A204.1 (cell line): ENCODE results near the gene NTN5.
"Not testable (repeated sequence)": the region's sequence is repeated elsewhere in the genome, so short reads cannot be mapped to it uniquely, and the experiment has no call there.

Experiments used
- FAIRE-seq: peaks from 2 replicates; lab custom pipeline; 2012; peaks lifted over from hg19 to GRCh38; lab: Jason Lieb, UNC

The NTN5 gene

GRCh38 chr19:48696353-48697010 lies 23.7 kb upstream of the NTN5 start:
- no peak for FAIRE-seq

GRCh38 chr19:48695743-48696352 lies 23.0 kb upstream of the NTN5 start, which contains the start of gene FUT2:
Gene FUT2, plus strand, starts transcription at chr19:48695971. Its CDS starts 6,986 bp downstream, at chr19:48702957.
- FAIRE-seq = no peak

GRCh38 chr19:48693629-48694028 lies 20.8 kb upstream of the NTN5 start:
- not testable (repeated sequence) for FAIRE-seq

- FAIRE-seq = no peak
Observed at GRCh38 chr19:48689449-48689848, 16.6 kb upstream of the NTN5 start.

- FAIRE-seq = no peak
Observed at GRCh38 chr19:48687776-48688175, 15.0 kb upstream of the NTN5 start.

GRCh38 chr19:48686637-48687036 lies 13.8 kb upstream of the NTN5 start:
- FAIRE-seq = not testable (repeated sequence)

GRCh38 chr19:48686088-48686487 lies 13.3 kb upstream of the NTN5 start:
- no peak for FAIRE-seq

- FAIRE-seq = no peak
Observed at GRCh38 chr19:48685583-48685982, 12.8 kb upstream of the NTN5 start.

GRCh38 chr19:48683349-48683748 lies 10.5 kb upstream of the NTN5 start:
- FAIRE-seq = no peak

GRCh38 chr19:48681127-48681470 lies 8.3 kb upstream of the NTN5 start:
- no peak for FAIRE-seq

GRCh38 chr19:48680436-48681126 lies 7.8 kb upstream of the NTN5 start:
- FAIRE-seq = no peak

- FAIRE-seq = not testable (repeated sequence)
Observed at GRCh38 chr19:48680006-48680405, 7.2 kb upstream of the NTN5 start.

- FAIRE-seq = no peak
Observed at GRCh38 chr19:48678201-48678600, 5.4 kb upstream of the NTN5 start.

GRCh38 chr19:48676887-48677286 lies 4.1 kb upstream of the NTN5 start:
- no peak for FAIRE-seq

- FAIRE-seq = no peak
Observed at GRCh38 chr19:48676487-48676886, 3.7 kb upstream of the NTN5 start.

GRCh38 chr19:48674921-48675824 lies 2.4 kb upstream of the NTN5 start:
- FAIRE-seq = peak; percentile 64

GRCh38 chr19:48674216-48674809 lies 1.5 kb upstream of the NTN5 start:
- FAIRE-seq = no peak

- no peak for FAIRE-seq
Observed at GRCh38 chr19:48673436-48674100, 751 bp upstream of the NTN5 start.

GRCh38 chr19:48671446-48671995 lies 1.3 kb downstream of the NTN5 start:
- no peak for FAIRE-seq

GRCh38 chr19:48670699-48671445 lies 1.9 kb downstream of the NTN5 start:
- no peak for FAIRE-seq
